ENCODE results near the gene ADAM11.

The ADAM11 gene

GRCh38 chr17:44765965-44766364 lies 7.2 kb downstream of the ADAM11 start:
- Histone ChIP-seq H3K56ac (ENCODE audit: low read length) (no peak overlapping the region), H3K9ac (ENCODE audit: low read length) (no peak overlapping the region), H3K4me3 (ENCODE audit: low read length) (no peak overlapping the region), H3K36me3 (ENCODE audit: control insufficient read depth, insufficient read depth, low read length) (no peaks in the 10 kb centered on the region), H2BK15ac (replicated peaks; ENCODE audit: low read depth) (no peak overlapping the region), H3K79me1 (ENCODE audit: low read length) (no peaks in the 10 kb centered on the region), H2BK120ac (ENCODE audit: low read depth, low read length) (no peak overlapping the region), H3K27me3 (ENCODE audit: insufficient read depth, low read length, poor library complexity) (no peaks in the 10 kb centered on the region), H3K18ac (ENCODE audit: low read length) (no peak overlapping the region), H3K23ac (ENCODE audit: low read length) (no peak overlapping the region), H3K79me2 (ENCODE audit: control insufficient read depth, insufficient read depth, low read length) (no peaks in the 10 kb centered on the region), H2BK5ac (ENCODE audit: low read length) (no peak overlapping the region), H4K8ac (ENCODE audit: low read depth, low read length) (no peak overlapping the region), H4K5ac (ENCODE audit: low read length) (no peak overlapping the region), H2AK5ac (ENCODE audit: low read length) (no peak overlapping the region), H3K27ac (ENCODE audit: low read depth, low read length) (no peak overlapping the region), H3K4me1 (ENCODE audit: control insufficient read depth, low read depth, low read length) (peaks cover 7% of the 10 kb centered on the region), H3K4ac (ENCODE audit: low read depth, low read length) (no peak overlapping the region), H3K4me2 (ENCODE audit: low read length) (no peak overlapping the region)
- DNase-seq, result no peak
- WGBS (ENCODE audit: extremely low coverage, insufficient coverage, low lambda C conversion rate), result no CpG with 5 or more reads among the region's 11 CpGs

GRCh38 chr17:44766409-44767038 lies 7.7 kb downstream of the ADAM11 start:
- H3K23ac ChIP-seq (ENCODE audit: low read length), result no peak overlapping the region
- no peak overlapping the region for H4K5ac ChIP-seq (ENCODE audit: low read length)
- H3K4me2 ChIP-seq (ENCODE audit: low read length), result no peak overlapping the region
- H3K79me1 ChIP-seq (ENCODE audit: low read length), result no peaks in the 10 kb centered on the region
- no peak overlapping the region for H2BK120ac ChIP-seq (ENCODE audit: low read depth, low read length)
- no peak overlapping the region for H2BK15ac ChIP-seq (replicated peaks; ENCODE audit: low read depth)
- no peaks in the 10 kb centered on the region for H3K27me3 ChIP-seq (ENCODE audit: insufficient read depth, low read length, poor library complexity)
- WGBS (ENCODE audit: extremely low coverage, insufficient coverage, low lambda C conversion rate), result no CpG with 5 or more reads among the region's 8 CpGs
- H4K8ac ChIP-seq (ENCODE audit: low read depth, low read length), result no peak overlapping the region
- no peaks in the 10 kb centered on the region for H3K79me2 ChIP-seq (ENCODE audit: control insufficient read depth, insufficient read depth, low read length)
- no peak overlapping the region for H3K4ac ChIP-seq (ENCODE audit: low read depth, low read length)
- no peak overlapping the region for H2BK5ac ChIP-seq (ENCODE audit: low read length)
- H3K36me3 ChIP-seq (ENCODE audit: control insufficient read depth, insufficient read depth, low read length), result no peaks in the 10 kb centered on the region
- no peak overlapping the region for H2AK5ac ChIP-seq (ENCODE audit: low read length)
- peak; percentile 36 for DNase-seq
- no peak overlapping the region for H3K18ac ChIP-seq (ENCODE audit: low read length)
- no peak overlapping the region for H3K56ac ChIP-seq (ENCODE audit: low read length)
- H3K9ac ChIP-seq (ENCODE audit: low read length), result no peak overlapping the region
- H3K27ac ChIP-seq (ENCODE audit: low read depth, low read length), result no peak overlapping the region
- H3K4me3 ChIP-seq (ENCODE audit: low read length), result no peak overlapping the region
- peaks cover 7% of the 10 kb centered on the region for H3K4me1 ChIP-seq (ENCODE audit: control insufficient read depth, low read depth, low read length)

- Histone ChIP-seq H2BK15ac (replicated peaks; ENCODE audit: low read depth) (no peak overlapping the region), H4K5ac (ENCODE audit: low read length) (no peak overlapping the region), H3K4ac (ENCODE audit: low read depth, low read length) (no peak overlapping the region), H3K79me2 (ENCODE audit: control insufficient read depth, insufficient read depth, low read length) (no peaks in the 10 kb centered on the region), H2BK5ac (ENCODE audit: low read length) (no peak overlapping the region), H3K4me3 (ENCODE audit: low read length) (no peak overlapping the region), H2BK120ac (ENCODE audit: low read depth, low read length) (no peak overlapping the region), H3K4me1 (ENCODE audit: control insufficient read depth, low read depth, low read length) (peaks cover 7% of the 10 kb centered on the region), H3K56ac (ENCODE audit: low read length) (no peak overlapping the region), H2AK5ac (ENCODE audit: low read length) (no peak overlapping the region), H3K23ac (ENCODE audit: low read length) (no peak overlapping the region), H3K79me1 (ENCODE audit: low read length) (no peaks in the 10 kb centered on the region), H3K36me3 (ENCODE audit: control insufficient read depth, insufficient read depth, low read length) (no peaks in the 10 kb centered on the region), H3K4me2 (ENCODE audit: low read length) (no peak overlapping the region), H3K27ac (ENCODE audit: low read depth, low read length) (no peak overlapping the region), H3K27me3 (ENCODE audit: insufficient read depth, low read length, poor library complexity) (no peaks in the 10 kb centered on the region), H3K18ac (ENCODE audit: low read length) (no peak overlapping the region), H4K8ac (ENCODE audit: low read depth, low read length) (no peak overlapping the region), H3K9ac (ENCODE audit: low read length) (no peak overlapping the region)
- peak; percentile 62 for DNase-seq
- no CpG with 5 or more reads among the region's 4 CpGs for WGBS (ENCODE audit: extremely low coverage, insufficient coverage, low lambda C conversion rate)
These were observed 8.7 kb downstream of the ADAM11 start for GRCh38 chr17:44767493-44767892.

GRCh38 chr17:44768505-44769142 lies 9.8 kb downstream of the ADAM11 start:
- Histone ChIP-seq H4K8ac (ENCODE audit: low read depth, low read length) (no peak overlapping the region), H3K4me3 (ENCODE audit: low read length) (no peak overlapping the region), H2BK15ac (replicated peaks; ENCODE audit: low read depth) (no peak overlapping the region), H3K36me3 (ENCODE audit: control insufficient read depth, insufficient read depth, low read length) (no peaks in the 10 kb centered on the region), H3K79me1 (ENCODE audit: low read length) (no peaks in the 10 kb centered on the region), H3K79me2 (ENCODE audit: control insufficient read depth, insufficient read depth, low read length) (no peaks in the 10 kb centered on the region), H2BK120ac (ENCODE audit: low read depth, low read length) (no peak overlapping the region), H2AK5ac (ENCODE audit: low read length) (no peak overlapping the region), H2BK5ac (ENCODE audit: low read length) (no peak overlapping the region), H3K27me3 (ENCODE audit: insufficient read depth, low read length, poor library complexity) (no peaks in the 10 kb centered on the region), H3K4ac (ENCODE audit: low read depth, low read length) (no peak overlapping the region), H3K23ac (ENCODE audit: low read length) (peak overlapping the region; percentile 48), H3K18ac (ENCODE audit: low read length) (no peak overlapping the region), H3K4me1 (ENCODE audit: control insufficient read depth, low read depth, low read length) (peaks cover 7% of the 10 kb centered on the region), H3K27ac (ENCODE audit: low read depth, low read length) (no peak overlapping the region), H3K4me2 (ENCODE audit: low read length) (no peak overlapping the region), H4K5ac (ENCODE audit: low read length) (no peak overlapping the region), H3K9ac (ENCODE audit: low read length) (no peak overlapping the region), H3K56ac (ENCODE audit: low read length) (no peak overlapping the region)
- DNase-seq, result no peak
- no CpG with 5 or more reads among the region's 11 CpGs for WGBS (ENCODE audit: extremely low coverage, insufficient coverage, low lambda C conversion rate)

GRCh38 chr17:44769230-44769629 lies 10.4 kb downstream of the ADAM11 start:
- H2BK5ac ChIP-seq (ENCODE audit: low read length), result no peak overlapping the region
- no peak for DNase-seq
- no peak overlapping the region for H2BK120ac ChIP-seq (ENCODE audit: low read depth, low read length)
- no peak overlapping the region for H3K9ac ChIP-seq (ENCODE audit: low read length)
- H3K79me2 ChIP-seq (ENCODE audit: control insufficient read depth, insufficient read depth, low read length), result no peaks in the 10 kb centered on the region
- H3K4ac ChIP-seq (ENCODE audit: low read depth, low read length), result no peak overlapping the region
- H3K4me1 ChIP-seq (ENCODE audit: control insufficient read depth, low read depth, low read length), result peaks cover 7% of the 10 kb centered on the region
- WGBS (ENCODE audit: extremely low coverage, insufficient coverage, low lambda C conversion rate), result no CpG with 5 or more reads among the region's 6 CpGs
- no peak overlapping the region for H3K27ac ChIP-seq (ENCODE audit: low read depth, low read length)
- H4K8ac ChIP-seq (ENCODE audit: low read depth, low read length), result no peak overlapping the region
- H3K27me3 ChIP-seq (ENCODE audit: insufficient read depth, low read length, poor library complexity), result no peaks in the 10 kb centered on the region
- H3K4me2 ChIP-seq (ENCODE audit: low read length), result no peak overlapping the region
- H3K18ac ChIP-seq (ENCODE audit: low read length), result no peak overlapping the region
- H3K4me3 ChIP-seq (ENCODE audit: low read length), result no peak overlapping the region
- no peaks in the 10 kb centered on the region for H3K79me1 ChIP-seq (ENCODE audit: low read length)
- no peak overlapping the region for H3K23ac ChIP-seq (ENCODE audit: low read length)
- H2BK15ac ChIP-seq (replicated peaks; ENCODE audit: low read depth), result no peak overlapping the region
- no peak overlapping the region for H3K56ac ChIP-seq (ENCODE audit: low read length)
- H2AK5ac ChIP-seq (ENCODE audit: low read length), result no peak overlapping the region
- no peak overlapping the region for H4K5ac ChIP-seq (ENCODE audit: low read length)
- H3K36me3 ChIP-seq (ENCODE audit: control insufficient read depth, insufficient read depth, low read length), result no peaks in the 10 kb centered on the region

GRCh38 chr17:44769647-44770084 lies 10.9 kb downstream of the ADAM11 start:
- no peaks in the 10 kb centered on the region for H3K79me1 ChIP-seq (ENCODE audit: low read length)
- no peak overlapping the region for H2BK120ac ChIP-seq (ENCODE audit: low read depth, low read length)
- H3K4me3 ChIP-seq (ENCODE audit: low read length), result no peak overlapping the region
- H3K4ac ChIP-seq (ENCODE audit: low read depth, low read length), result no peak overlapping the region
- no peak overlapping the region for H2AK5ac ChIP-seq (ENCODE audit: low read length)
- H3K36me3 ChIP-seq (ENCODE audit: control insufficient read depth, insufficient read depth, low read length), result no peaks in the 10 kb centered on the region
- no peak overlapping the region for H3K4me2 ChIP-seq (ENCODE audit: low read length)
- no CpG with 5 or more reads among the region's 15 CpGs for WGBS (ENCODE audit: extremely low coverage, insufficient coverage, low lambda C conversion rate)
- H3K27me3 ChIP-seq (ENCODE audit: insufficient read depth, low read length, poor library complexity), result no peaks in the 10 kb centered on the region
- no peak overlapping the region for H3K9ac ChIP-seq (ENCODE audit: low read length)
- H3K27ac ChIP-seq (ENCODE audit: low read depth, low read length), result no peak overlapping the region
- H4K8ac ChIP-seq (ENCODE audit: low read depth, low read length), result no peak overlapping the region
- H3K18ac ChIP-seq (ENCODE audit: low read length), result no peak overlapping the region
- DNase-seq, result no peak
- H3K56ac ChIP-seq (ENCODE audit: low read length), result no peak overlapping the region
- no peak overlapping the region for H2BK5ac ChIP-seq (ENCODE audit: low read length)
- H3K4me1 ChIP-seq (ENCODE audit: control insufficient read depth, low read depth, low read length), result peaks cover 7% of the 10 kb centered on the region
- H3K79me2 ChIP-seq (ENCODE audit: control insufficient read depth, insufficient read depth, low read length), result no peaks in the 10 kb centered on the region
- no peak overlapping the region for H3K23ac ChIP-seq (ENCODE audit: low read length)
- no peak overlapping the region for H4K5ac ChIP-seq (ENCODE audit: low read length)
- H2BK15ac ChIP-seq (replicated peaks; ENCODE audit: low read depth), result no peak overlapping the region

Measured in mesendoderm (in vitro differentiated cells).